ENCODE measurements around the gene NEUROD2.

- TF ChIP-seq MAX (IDR thresholded peaks at IDR 0.05; ENCODE audit: insufficient read depth, insufficient read length) (no peak), POLR2A (IDR thresholded peaks at IDR 0.05; ENCODE audit: low read depth, low read length) (no peak), CTCF (IDR thresholded peaks at IDR 0.05; ENCODE audit: extremely low read depth in 1 of 2, insufficient read depth in 1 of 2, low read depth in 1 of 2, low read length in 2 of 2) (no peak), EZH2 (IDR thresholded peaks at IDR 0.05; ENCODE audit: borderline replicate concordance, low read depth, low read length, severe bottlenecking) (peak; percentile 27), MYC (IDR thresholded peaks at IDR 0.05; ENCODE audit: low read depth, low read length) (no peak), POLR2AphosphoS5 (IDR thresholded peaks at IDR 0.05; ENCODE audit: insufficient read depth, low read depth, low read length) (no peak), FOS (IDR thresholded peaks at IDR 0.05; ENCODE audit: borderline replicate concordance, insufficient read depth, low read length) (no peak), JUN (IDR thresholded peaks at IDR 0.05; ENCODE audit: borderline replicate concordance, insufficient read depth, insufficient read length, low read depth) (no peak), GATA2 (IDR thresholded peaks at IDR 0.05; ENCODE audit: insufficient read depth, insufficient read length, low read depth, low read length) (no peak)
Measured at GRCh38 chr17:39606434-39607056, 1.2 kb downstream of the NEUROD2 start.

Measured in endothelial cell of umbilical vein (primary cell).